ENCODE measurements around the gene HK1.
"Not testable (repeated sequence)": the region's sequence is repeated elsewhere in the genome, so short reads cannot be mapped to it uniquely, and the experiment has no call there.

GRCh38 chr10:69308304-69308703 is 30.0 kb downstream of the HK1 start:
- not testable (repeated sequence) for TF ChIP-seq CTCF, POLR2A (IDR thresholded peaks at IDR 0.05)

Data from adrenal gland (tissue), 5 donors.